Activated CD4-positive, alpha-beta T cell treated with anti-CD3 and anti-CD28 coated beads, Interleukin-2, amount 50 U/mL, for 48 hours (primary cell): ENCODE measurements around the gene SUN1.
"Not testable (repeated sequence)": the region's sequence is repeated elsewhere in the genome, so short reads cannot be mapped to it uniquely, and the experiment has no call there.

Experiments
- DNase-seq, 2 experiments: peaks; one replicate each; pipeline ENCODE4 v3.0.0-alpha.2; 2020

SUN1 gene

DNA sequence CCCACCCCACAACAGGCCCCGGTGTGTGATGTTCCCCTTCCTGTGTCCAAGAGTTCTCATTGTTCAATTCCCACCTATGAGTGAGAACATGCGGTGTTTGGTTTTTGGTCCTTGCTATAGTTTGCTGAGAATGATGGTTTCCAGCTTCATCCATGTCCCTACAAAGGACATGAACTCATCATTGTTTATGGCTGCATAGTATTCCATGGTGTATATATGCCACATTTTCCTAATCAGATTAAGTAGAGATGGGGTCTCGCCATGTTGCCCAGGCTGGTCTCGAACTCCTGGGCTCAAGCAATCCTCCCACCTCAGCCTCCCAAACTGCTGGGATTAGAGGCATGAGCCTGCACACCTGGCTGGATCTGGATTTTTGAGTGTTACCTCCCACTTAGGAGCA is 28.5 kb upstream of the SUN1 start:
- DNase-seq, result not testable (repeated sequence)

DNA sequence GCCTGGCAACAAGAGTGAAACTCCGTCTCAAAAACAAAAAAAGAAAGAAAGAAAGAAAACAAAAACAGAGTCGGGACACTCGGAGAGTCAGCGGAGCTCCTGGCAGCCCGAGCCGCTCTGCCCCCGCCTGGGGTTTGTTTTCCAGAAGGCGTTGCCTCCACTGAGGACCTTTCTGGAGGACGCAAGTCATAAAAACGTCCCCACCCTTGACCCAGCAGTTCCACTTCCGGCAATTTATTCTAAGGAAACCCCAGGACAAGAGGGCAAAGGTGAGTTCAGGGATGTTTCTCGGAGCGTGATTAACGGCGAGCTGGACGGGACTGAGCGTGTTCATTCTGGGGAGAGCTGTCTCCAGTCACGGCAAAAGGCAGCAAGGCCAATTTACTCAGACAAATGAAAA is 27.0 kb upstream of the SUN1 start:
- no peak for DNase-seq

DNA sequence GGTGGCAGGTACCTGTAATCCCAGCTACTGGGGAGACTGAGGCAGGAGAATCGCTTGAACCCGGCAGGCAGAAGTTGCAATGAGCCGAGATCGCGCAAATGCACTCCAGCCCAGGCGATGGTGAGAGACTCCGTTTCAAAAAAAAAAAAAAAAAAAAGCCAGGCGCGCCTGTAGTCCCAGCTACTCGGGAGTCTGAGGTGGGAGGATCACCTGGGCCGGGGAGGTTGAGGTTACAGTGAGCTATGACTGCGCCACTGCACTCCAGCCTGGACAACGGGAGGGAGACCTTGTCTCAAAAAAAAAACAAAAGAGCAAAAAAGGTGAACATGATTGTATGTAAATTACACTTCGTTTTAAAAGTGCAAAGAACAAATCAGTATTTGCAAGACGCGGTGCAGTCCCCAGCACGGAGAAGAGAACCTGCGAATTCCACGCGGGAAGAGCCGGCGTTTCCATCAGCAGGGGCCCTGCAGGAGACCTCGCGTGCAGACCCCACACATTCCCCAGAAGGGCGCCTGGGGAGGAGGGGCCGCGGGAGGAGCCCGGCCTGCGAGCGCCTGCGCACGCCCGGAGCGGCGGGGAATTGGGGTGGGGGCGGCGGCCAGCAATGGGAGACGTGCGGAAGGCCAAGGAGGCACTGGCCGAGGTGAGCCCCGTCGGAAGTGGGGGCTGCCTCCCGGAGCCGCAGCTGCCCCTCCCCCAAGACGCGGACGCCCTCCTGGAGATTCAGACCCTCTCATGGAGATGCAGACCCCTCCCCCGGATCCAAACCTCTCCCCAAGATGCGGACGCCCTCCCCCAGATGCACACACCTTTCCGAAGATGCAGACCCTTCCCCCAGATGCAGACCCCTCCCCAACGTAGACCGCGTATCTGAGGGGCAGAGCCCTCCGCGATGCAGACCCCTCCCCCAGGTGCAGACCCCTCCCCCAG is 16.7 kb upstream of the SUN1 start:
- DNase-seq, result peak; percentile 25 to 41

DNA sequence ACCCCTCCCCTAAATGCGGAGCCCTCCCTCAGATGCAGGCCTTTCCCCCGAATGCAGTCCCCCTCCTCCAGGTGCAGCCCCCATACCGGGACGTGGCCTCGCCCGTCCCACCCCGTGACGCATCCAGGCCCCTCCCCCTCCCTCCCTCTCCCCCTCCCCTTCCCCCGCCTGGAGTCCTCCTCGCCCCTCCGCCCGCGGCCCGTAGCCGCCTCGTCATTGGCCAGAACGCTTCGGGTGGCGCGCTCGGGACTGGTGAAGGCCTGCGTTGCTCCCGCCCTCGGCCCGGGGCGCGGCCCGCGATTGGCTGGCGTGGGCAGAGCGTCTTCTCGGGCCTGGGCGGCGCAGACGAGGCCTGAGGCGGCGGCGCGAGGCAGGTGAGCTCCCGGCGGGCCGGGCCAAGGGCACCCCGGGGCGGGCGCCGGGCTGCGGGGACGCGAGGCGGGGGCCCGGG is 16.0 kb upstream of the SUN1 start:
- DNase-seq, result peak; percentile 96

DNA sequence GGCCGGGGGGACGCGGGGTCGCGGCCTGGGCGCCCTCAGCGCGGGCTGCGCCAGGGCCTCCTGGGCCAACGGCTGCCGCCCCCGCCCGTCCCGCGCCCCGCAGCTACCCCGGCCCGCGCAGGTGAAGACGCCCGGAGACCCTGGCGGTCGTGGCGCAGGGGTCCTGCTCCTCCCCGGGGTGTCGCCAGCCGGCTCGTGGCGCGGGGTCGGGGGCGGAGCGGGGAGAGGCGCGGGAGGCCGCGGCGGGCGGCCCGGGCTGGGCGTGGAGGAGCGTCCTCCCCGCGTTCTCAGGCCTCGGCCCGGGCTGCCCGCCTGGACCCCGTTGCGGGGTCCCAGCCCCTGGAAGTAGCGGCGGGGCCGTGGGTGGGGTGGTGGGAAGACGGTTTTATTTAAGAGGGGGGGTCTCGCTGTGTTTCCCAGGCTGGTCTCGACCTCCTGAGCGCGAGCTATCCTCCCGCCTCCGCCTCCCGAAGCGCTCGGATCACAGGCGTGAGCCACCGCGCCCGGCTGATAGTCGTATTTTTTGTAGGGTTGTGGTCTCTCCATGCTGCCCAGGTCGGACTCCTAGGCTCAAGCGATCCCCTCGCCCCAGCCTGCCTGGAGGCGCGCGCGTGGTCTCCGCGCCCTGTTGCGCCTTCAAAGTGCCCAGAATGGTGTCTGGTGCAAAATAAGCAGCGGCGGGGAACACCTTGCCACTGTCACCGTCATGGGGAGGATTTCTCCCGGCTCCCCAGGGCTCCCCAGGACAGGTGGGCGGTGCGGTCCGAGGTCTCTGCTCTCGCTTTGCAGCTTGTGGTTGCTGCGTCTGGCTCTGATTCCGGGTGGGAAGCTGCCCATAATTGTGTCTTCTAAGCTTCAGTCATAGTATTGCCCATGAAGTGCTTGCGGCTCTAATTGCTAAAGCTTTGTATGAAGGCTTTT is 15.3 kb upstream of the SUN1 start:
- DNase-seq, result peak; percentile 68 to 76

DNA sequence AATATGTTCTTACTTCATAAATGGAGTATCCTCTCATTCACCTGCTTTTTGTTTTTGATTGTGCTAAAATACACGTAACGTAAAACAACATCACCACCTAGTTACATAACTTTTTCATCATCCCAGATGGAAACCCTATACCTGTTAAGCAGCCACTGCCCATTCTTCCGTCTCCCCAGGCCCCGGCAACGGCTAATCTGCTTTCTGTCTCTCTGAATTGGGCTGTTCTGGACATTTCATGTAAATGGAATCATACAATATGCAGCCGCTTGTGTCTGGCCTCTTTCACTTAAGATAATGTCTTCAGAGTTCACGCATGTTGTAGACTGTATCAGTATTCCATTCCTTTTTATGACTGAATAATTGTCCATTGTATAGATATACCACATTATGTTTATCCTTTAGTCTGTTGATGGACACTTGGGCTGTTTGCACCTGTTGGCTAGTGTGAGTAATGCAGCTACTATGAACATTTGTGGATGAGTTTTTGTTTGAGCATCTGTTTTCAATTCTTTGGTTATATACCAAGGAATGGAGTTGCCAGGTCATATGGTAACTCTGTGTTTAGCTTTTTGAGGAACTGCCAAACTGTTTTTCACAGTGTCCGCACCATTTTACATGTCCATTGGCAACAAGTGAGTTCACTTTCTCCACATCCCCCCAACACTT is 14.1 kb upstream of the SUN1 start:
- DNase-seq, result no peak

DNA sequence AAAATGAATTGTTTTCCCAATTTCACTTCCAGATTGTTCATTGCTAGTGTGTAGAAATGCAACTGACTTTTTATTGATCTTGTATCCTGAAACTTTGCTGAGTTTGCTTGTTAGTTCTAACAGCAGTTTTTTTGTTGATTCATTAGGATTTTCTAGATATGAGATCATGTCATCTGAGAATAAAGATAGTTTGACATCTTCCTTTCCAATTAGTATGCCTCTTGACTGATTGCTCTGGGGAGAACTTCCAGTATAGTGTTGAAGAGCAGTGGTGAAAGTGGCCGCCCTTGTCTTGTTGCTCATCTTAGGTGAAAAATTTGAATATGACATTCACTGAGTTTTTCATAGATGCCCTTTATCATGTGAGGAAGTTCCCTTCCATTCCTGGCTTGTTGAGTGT is 11.9 kb upstream of the SUN1 start:
- DNase-seq, result no peak

DNA sequence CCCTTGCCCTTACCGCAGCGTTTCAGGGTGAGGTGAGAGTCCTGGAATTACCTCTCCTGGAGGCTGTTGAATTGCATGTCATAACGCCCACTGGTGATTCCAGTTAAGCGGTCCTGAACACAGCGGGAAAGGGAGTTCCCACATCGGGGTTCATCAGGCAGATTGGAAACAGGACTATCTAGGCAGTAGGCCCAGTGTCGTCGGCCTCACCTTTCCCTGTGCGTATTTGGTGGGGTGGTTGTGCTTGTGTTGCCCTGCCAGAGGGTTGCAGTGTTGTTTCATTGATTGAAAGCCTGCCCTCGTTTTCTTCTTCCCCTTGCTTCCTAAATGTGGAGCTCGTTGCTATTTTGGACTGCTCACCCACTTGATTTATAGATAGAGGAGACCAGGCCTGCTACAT is 10.6 kb upstream of the SUN1 start:
- DNase-seq, result no peak

GRCh38 chr7:822692-823276 is 9.5 kb upstream of the SUN1 start:
- DNase-seq, result no peak

- no peak for DNase-seq
These were observed 8.6 kb upstream of the SUN1 start for GRCh38 chr7:823649-824048.

DNA sequence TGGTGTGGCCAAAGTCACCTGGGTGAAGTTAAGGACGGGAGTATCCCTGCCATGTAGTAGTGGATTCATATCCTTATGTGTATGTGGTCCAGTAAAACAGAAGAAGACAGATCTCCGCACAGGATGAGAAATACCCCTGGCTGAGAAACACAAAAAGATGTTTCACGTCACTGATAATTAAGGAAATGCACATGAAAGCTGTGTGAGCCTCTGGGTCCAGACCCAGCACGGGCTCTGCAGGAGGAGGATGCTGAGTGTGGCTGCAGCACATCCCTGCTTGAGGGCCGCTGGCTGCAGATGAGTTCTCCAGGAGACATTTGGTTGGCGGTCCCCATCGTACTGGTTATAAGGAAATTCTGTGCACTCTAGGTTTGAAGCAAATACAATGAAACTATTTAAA is 8.2 kb upstream of the SUN1 start:
- no peak for DNase-seq

DNA sequence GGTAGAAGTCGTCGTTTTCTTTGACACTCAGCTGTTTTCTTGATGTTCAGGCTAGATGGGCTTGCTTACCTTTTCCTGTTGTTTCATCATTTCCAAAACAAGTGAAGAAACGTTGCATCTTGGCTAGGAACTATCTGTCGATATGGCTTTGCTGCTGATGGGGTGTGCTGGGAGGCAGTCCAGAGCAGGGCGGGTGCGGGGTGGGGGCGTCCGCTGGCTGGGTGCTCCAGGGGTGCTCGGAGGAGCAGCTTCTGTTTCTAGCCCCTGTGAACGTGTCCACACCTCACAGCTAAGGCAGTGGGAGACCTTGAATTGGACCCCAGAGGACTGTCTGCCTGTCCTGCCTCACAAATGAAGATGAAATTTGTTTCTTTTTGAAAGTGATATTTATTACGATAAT is 7.6 kb upstream of the SUN1 start:
- DNase-seq, result no peak

GRCh38 chr7:825386-825785 is 6.9 kb upstream of the SUN1 start:
- DNase-seq, result no peak

GRCh38 chr7:826230-826917 is 5.9 kb upstream of the SUN1 start:
- DNase-seq, result no peak

GRCh38 chr7:828793-829561 is 3.3 kb upstream of the SUN1 start:
- DNase-seq, result no peak

DNA sequence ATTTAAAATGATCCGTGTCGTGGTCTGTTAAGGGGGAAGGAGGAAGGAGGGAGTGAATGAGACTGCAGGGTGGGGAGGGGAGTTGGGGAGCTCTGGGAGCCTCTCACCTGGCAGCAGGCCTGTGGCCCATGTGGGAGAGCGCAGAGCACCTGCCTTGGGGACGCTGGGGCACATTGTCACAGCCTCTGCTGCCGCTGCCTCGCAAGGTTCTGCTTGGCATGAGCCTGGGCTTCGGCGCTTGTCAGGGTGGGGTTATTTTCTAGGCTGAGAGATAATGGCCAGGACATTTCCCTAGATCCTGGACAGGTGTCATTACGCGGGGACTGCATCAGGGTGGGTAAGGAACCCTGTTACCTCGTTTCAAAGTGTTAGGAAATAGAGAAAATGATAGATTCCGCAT is 2.2 kb upstream of the SUN1 start:
- DNase-seq, result no peak

GRCh38 chr7:831596-832166 is 595 bp upstream of the SUN1 start:
- DNase-seq, result peak in 1 of 2 experiments; percentile 26

- no peak for DNase-seq
These were observed 720 bp downstream of the SUN1 start for GRCh38 chr7:832968-833424.

DNA sequence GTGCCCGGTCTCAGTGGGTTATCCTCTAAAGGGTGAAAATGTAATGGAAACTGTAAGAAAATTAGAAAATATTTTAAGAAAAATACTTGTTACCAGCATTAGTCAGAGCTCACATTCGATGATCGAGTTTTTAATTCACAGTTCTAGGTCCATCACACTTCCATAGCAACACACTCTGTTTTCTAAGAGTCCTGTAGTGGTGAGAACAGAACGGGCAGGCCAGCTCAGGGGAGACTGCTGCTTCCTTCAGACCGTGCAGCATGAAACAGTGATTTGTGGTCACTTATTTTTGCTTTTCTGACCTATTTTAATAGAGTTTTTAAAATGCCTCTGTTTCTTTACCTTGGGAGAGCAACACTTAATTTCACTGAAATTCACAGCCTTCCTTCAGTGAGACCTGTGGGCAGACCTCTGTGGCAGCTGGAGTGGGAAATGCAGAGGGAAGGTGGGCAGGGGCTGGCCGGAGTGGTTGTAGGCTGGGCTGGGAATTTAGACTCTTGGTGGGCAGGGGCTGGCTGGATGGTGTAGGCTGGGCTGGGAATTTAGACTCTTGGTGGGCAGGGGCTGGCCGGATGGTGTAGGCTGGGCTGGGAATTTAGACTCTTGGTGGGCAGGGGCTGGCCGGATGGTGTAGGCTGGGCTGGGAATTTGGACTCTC is 1.5 kb downstream of the SUN1 start:
- DNase-seq, result no peak

DNA sequence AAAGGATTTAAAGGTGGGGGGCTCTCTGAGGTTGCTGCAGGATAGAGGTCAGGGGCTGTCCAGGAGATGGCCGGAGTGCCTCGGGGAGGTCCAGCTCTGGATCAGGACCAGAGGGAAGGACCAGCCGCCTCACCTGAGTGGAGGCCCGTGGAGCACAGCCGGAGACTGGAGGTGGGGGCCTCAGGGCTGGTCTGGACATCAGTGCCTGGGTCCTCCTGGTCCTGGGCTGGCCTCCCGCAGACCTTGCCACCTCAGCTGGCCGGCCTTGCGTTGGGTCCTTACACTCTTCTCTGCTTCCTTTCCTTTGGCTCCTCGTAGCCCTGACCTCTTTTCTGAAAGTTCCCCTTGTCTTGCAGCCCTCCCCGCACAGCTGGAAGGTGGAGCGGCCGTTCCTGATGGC is 2.0 kb downstream of the SUN1 start:
- no peak for DNase-seq
